Activated naive CD8-positive, alpha-beta T cell (primary cell): ENCODE results near the gene FGF12.

ENCODE experiments used
- H3K27ac Mint-ChIP-seq: one replicate; pipeline ENCODE4 v1.8.0; 2021; ENCODE audit warnings: mixed read lengths
- H3K27me3 Mint-ChIP-seq: one replicate; pipeline ENCODE4 v1.8.0; 2021; ENCODE audit warnings: mixed read lengths
- H3K36me3 Mint-ChIP-seq: one replicate; pipeline ENCODE4 v1.8.0; 2021; ENCODE audit warnings: mixed read lengths
- H3K4me1 Mint-ChIP-seq: one replicate; pipeline ENCODE4 v1.8.0; 2021; ENCODE audit warnings: low read depth, mixed read lengths
- H3K4me3 Mint-ChIP-seq: one replicate; pipeline ENCODE4 v1.8.0; 2021; ENCODE audit warnings: mild to moderate bottlenecking, mixed read lengths
- H3K9me3 Mint-ChIP-seq: one replicate; pipeline ENCODE4 v1.8.0; 2021; ENCODE audit warnings: low read depth, mixed read lengths

FGF12 gene

GRCh38 chr3:192165552-192165951 lies 561.8 kb downstream of the FGF12 start:
- Mint-ChIP-seq H3K4me3 (no peak overlapping the region), H3K27ac (no peak overlapping the region), H3K27me3 (peaks cover 2% of the 10 kb centered on the region), H3K9me3 (peaks cover 4% of the 10 kb centered on the region), H3K36me3 (no peaks in the 10 kb centered on the region), H3K4me1 (no peaks in the 10 kb centered on the region)

GRCh38 chr3:192161661-192162060 lies 565.7 kb downstream of the FGF12 start:
- Mint-ChIP-seq H3K4me1 (no peaks in the 10 kb centered on the region), H3K4me3 (no peak overlapping the region), H3K9me3 (no peaks in the 10 kb centered on the region), H3K27me3 (no peaks in the 10 kb centered on the region), H3K27ac (no peak overlapping the region), H3K36me3 (no peaks in the 10 kb centered on the region)

GRCh38 chr3:192156382-192156781 lies 571.0 kb downstream of the FGF12 start:
- no peaks in the 10 kb centered on the region for H3K4me1 Mint-ChIP-seq
- H3K9me3 Mint-ChIP-seq = no peaks in the 10 kb centered on the region

GRCh38 chr3:192155194-192155593 lies 572.1 kb downstream of the FGF12 start:
- Mint-ChIP-seq H3K27me3 (peaks cover 4% of the 10 kb centered on the region), H3K4me1 (no peaks in the 10 kb centered on the region), H3K36me3 (no peaks in the 10 kb centered on the region), H3K27ac (no peak overlapping the region), H3K9me3 (no peaks in the 10 kb centered on the region), H3K4me3 (no peak overlapping the region)

More at GRCh38 chr3:192156382-192156781, 571.0 kb downstream of the FGF12 start:
- Mint-ChIP-seq H3K4me3 (no peak overlapping the region), H3K36me3 (no peaks in the 10 kb centered on the region), H3K27ac (no peak overlapping the region), H3K27me3 (peaks cover 4% of the 10 kb centered on the region)

GRCh38 chr3:192133271-192133670 lies 594.1 kb downstream of the FGF12 start:
- H3K4me3 Mint-ChIP-seq = no peak overlapping the region
- H3K4me1 Mint-ChIP-seq = no peaks in the 10 kb centered on the region
- H3K27ac Mint-ChIP-seq = no peak overlapping the region
- H3K9me3 Mint-ChIP-seq = peaks cover 15% of the 10 kb centered on the region
- no peaks in the 10 kb centered on the region for H3K27me3 Mint-ChIP-seq
- no peaks in the 10 kb centered on the region for H3K36me3 Mint-ChIP-seq

- peaks cover 15% of the 10 kb centered on the region for H3K9me3 Mint-ChIP-seq
- H3K27ac Mint-ChIP-seq = no peak overlapping the region
- no peak overlapping the region for H3K4me3 Mint-ChIP-seq
- no peaks in the 10 kb centered on the region for H3K4me1 Mint-ChIP-seq
- no peaks in the 10 kb centered on the region for H3K27me3 Mint-ChIP-seq
- H3K36me3 Mint-ChIP-seq = no peaks in the 10 kb centered on the region
These were observed 596.7 kb downstream of the FGF12 start for GRCh38 chr3:192130534-192131132.

- Mint-ChIP-seq H3K36me3 (no peaks in the 10 kb centered on the region), H3K4me1 (no peaks in the 10 kb centered on the region), H3K27me3 (no peaks in the 10 kb centered on the region), H3K27ac (no peak overlapping the region), H3K9me3 (peaks cover 13% of the 10 kb centered on the region), H3K4me3 (no peak overlapping the region)
These were observed 597.8 kb downstream of the FGF12 start for GRCh38 chr3:192129586-192129985.

GRCh38 chr3:192128922-192129321 lies 598.4 kb downstream of the FGF12 start:
- H3K4me3 Mint-ChIP-seq = no peak overlapping the region
- no peaks in the 10 kb centered on the region for H3K36me3 Mint-ChIP-seq
- H3K9me3 Mint-ChIP-seq = peaks cover 13% of the 10 kb centered on the region
- no peak overlapping the region for H3K27ac Mint-ChIP-seq
- no peaks in the 10 kb centered on the region for H3K27me3 Mint-ChIP-seq
- H3K4me1 Mint-ChIP-seq = no peaks in the 10 kb centered on the region

GRCh38 chr3:192128060-192128459 lies 599.3 kb downstream of the FGF12 start:
- Mint-ChIP-seq H3K4me1 (no peaks in the 10 kb centered on the region), H3K27me3 (no peaks in the 10 kb centered on the region), H3K27ac (no peak overlapping the region), H3K36me3 (no peaks in the 10 kb centered on the region), H3K4me3 (no peak overlapping the region), H3K9me3 (peaks cover 13% of the 10 kb centered on the region)

GRCh38 chr3:192122832-192123594 lies 604.3 kb downstream of the FGF12 start:
- Mint-ChIP-seq H3K4me3 (no peak overlapping the region), H3K9me3 (peaks cover 14% of the 10 kb centered on the region), H3K4me1 (no peaks in the 10 kb centered on the region), H3K27me3 (no peaks in the 10 kb centered on the region), H3K36me3 (no peaks in the 10 kb centered on the region), H3K27ac (no peak overlapping the region)

- Mint-ChIP-seq H3K4me3 (no peak overlapping the region), H3K4me1 (no peaks in the 10 kb centered on the region), H3K36me3 (no peaks in the 10 kb centered on the region), H3K27me3 (no peaks in the 10 kb centered on the region), H3K9me3 (peaks cover 14% of the 10 kb centered on the region), H3K27ac (no peak overlapping the region)
These were observed 605.4 kb downstream of the FGF12 start for GRCh38 chr3:192121923-192122322.

GRCh38 chr3:192108820-192109219 lies 618.5 kb downstream of the FGF12 start:
- Mint-ChIP-seq H3K27me3 (no peaks in the 10 kb centered on the region), H3K27ac (no peak overlapping the region), H3K4me1 (no peaks in the 10 kb centered on the region), H3K36me3 (no peaks in the 10 kb centered on the region), H3K9me3 (peaks cover 3% of the 10 kb centered on the region), H3K4me3 (no peak overlapping the region)

GRCh38 chr3:192106543-192106942 lies 620.8 kb downstream of the FGF12 start:
- no peaks in the 10 kb centered on the region for H3K4me1 Mint-ChIP-seq
- no peak overlapping the region for H3K27ac Mint-ChIP-seq
- H3K9me3 Mint-ChIP-seq = peaks cover 3% of the 10 kb centered on the region
- H3K27me3 Mint-ChIP-seq = no peaks in the 10 kb centered on the region
- no peak overlapping the region for H3K4me3 Mint-ChIP-seq
- no peaks in the 10 kb centered on the region for H3K36me3 Mint-ChIP-seq

- Mint-ChIP-seq H3K4me3 (no peak overlapping the region), H3K27me3 (no peaks in the 10 kb centered on the region), H3K4me1 (no peaks in the 10 kb centered on the region), H3K27ac (no peak overlapping the region), H3K36me3 (no peaks in the 10 kb centered on the region), H3K9me3 (peaks cover 11% of the 10 kb centered on the region)
These were observed 634.8 kb downstream of the FGF12 start for GRCh38 chr3:192092388-192093005.

GRCh38 chr3:192091831-192092230 lies 635.5 kb downstream of the FGF12 start:
- H3K36me3 Mint-ChIP-seq = no peaks in the 10 kb centered on the region
- peaks cover 11% of the 10 kb centered on the region for H3K9me3 Mint-ChIP-seq
- no peaks in the 10 kb centered on the region for H3K4me1 Mint-ChIP-seq
- H3K4me3 Mint-ChIP-seq = no peak overlapping the region
- H3K27ac Mint-ChIP-seq = no peak overlapping the region
- H3K27me3 Mint-ChIP-seq = no peaks in the 10 kb centered on the region
